Right lobe of liver (tissue), 6 donors: ENCODE results near the gene DPYSL3. TPM values are rescaled to one million over a fixed set of nuclear protein-coding genes. Genes with fewer than 3 reads are reported as not detected.

Experiments used
- ATAC-seq, 4 donors: fragments of 200-7000 bp; cut with Tn5 transposase; one replicate each; pipeline ENCODE4 v1.9.1; 2020; ENCODE audit warnings: mild to moderate bottlenecking in 4 of 4, moderate library complexity in 4 of 4
- DNase-seq, 3 donors: peaks; one replicate each; pipeline ENCODE4 v3.0.0-alpha.2; 2020
- H3K27ac ChIP-seq, 3 donors: fragments of 200-600 bp; one replicate each; pipeline ENCODE4 v1.8.0; 2022
- H3K27me3 ChIP-seq, 2 donors: fragments of 200-600 bp; one replicate each; pipeline ENCODE4 v1.8.0; 2022
- H3K36me3 ChIP-seq, 4 donors: fragments of 200-600 bp; sonication (generic) in 1 of 4; one replicate each; pipeline versions ENCODE4 v1.5.1 to v1.8.0; 2017 to 2022; ENCODE audit warnings: control low read depth in 1 of 4
- H3K4me1 ChIP-seq, 4 donors: fragments of 200-600 bp; sonication (generic) in 1 of 4; one replicate each; pipeline versions ENCODE4 v1.5.1 to v1.8.0; 2017 to 2022; ENCODE audit warnings: control low read depth in 1 of 4
- H3K4me3 ChIP-seq, 3 donors: fragments of 200-600 bp; one replicate each; pipeline ENCODE4 v1.8.0; 2022
- H3K9me3 ChIP-seq, 4 donors: fragments of 200-600 bp; sonication (generic) in 1 of 4; one replicate each; pipeline versions ENCODE4 v1.5.1 to v1.8.0; 2017 to 2022; ENCODE audit warnings: control low read depth in 1 of 4
- CTCF ChIP-seq, 4 donors: fragments of 200-600 bp in 3 of 4; fragments of 450-650 bp in 1 of 4; IDR thresholded peaks; one replicate each; pipeline versions ENCODE4 v1.5.1 to v1.8.0; 2016 to 2022; ENCODE audit warnings: antibody characterized with exemption in 4 of 4, mild to moderate bottlenecking in 2 of 4
- POLR2A ChIP-seq: fragments of 450-650 bp; IDR thresholded peaks from one replicate; pipeline ENCODE4 v1.6.1; 2017; ENCODE audit warnings: antibody characterized with exemption, mild to moderate bottlenecking
- WGBS: methylation state at CpG from one replicate; pipeline ENCODE4 v1.1.6; 2018; ENCODE audit warnings: low coverage, low lambda C conversion rate; ENCODE audit not compliant: insufficient coverage; ENCODE audit errors: missing lambda C conversion rate; 5-methylcytosine and 5-hydroxymethylcytosine counted together
- intact Hi-C, 2 donors: fragments of 100-400 bp; cut with DNase I; formaldehyde crosslinking; loops; one replicate each; pipeline versions ENCODE4 v1.11.2 to v1.14.1; 2022
- total RNA-seq, 6 experiments: library from RNA; depleted of rRNA in 2 of 6; stranded (reverse); fragments of >200 nt in 2 of 6; fragmentation: NEBNext Ultra II Directional in 3 of 6; extraction: Animal tissue kit (Norgen Biotek cat#: 25700) in 3 of 6; gene quantifications; one replicate each; pipeline versions ENCODE4 v1.1.0 to v1.2.4, GENCODE V29; 2016 to 2023
- donor health status: DM: no; HTN: yes; CAD: no.
- donor health status: DM: no; HTN: no; CAD: no.
- donor health status: DM: no; HTN: no; CAD: no.
- donor health status: DM: no; HTN: yes; CAD: no.
- donor health status: DM: no; HTN: yes; CAD: no.

DPYSL3 gene
- total RNA-seq, 6 experiments from 2014 or later, result 1.4 to 3.8 (median 2.3) TPM

- TF ChIP-seq CTCF (IDR thresholded peaks at IDR 0.05), result no peak
- no peaks in the 10 kb centered on the region for H3K36me3 ChIP-seq
- H3K9me3 ChIP-seq, result no peaks in the 10 kb centered on the region
- no peaks in the 10 kb centered on the region for H3K27me3 ChIP-seq
- no peak overlapping the region for H3K4me3 ChIP-seq
- no peak for ATAC-seq
- no peak overlapping the region for H3K27ac ChIP-seq
- DNase-seq, result no peak
- intact Hi-C loops, result no loop called here
- H3K4me1 ChIP-seq, result no peaks in the 10 kb centered on the region
- 58% methylated on average over 1 of the region's 1 CpG for WGBS
These were observed 82.1 kb downstream of the DPYSL3 start for GRCh38 chr5:147427521-147428401.

- WGBS, result 69% methylated on average over 3 of the region's 3 CpGs
- H3K4me3 ChIP-seq, result no peak overlapping the region
- intact Hi-C loops, result no loop called here
- no peak overlapping the region for H3K27ac ChIP-seq
- no peaks in the 10 kb centered on the region for H3K9me3 ChIP-seq
- H3K27me3 ChIP-seq, result no peaks in the 10 kb centered on the region
- ATAC-seq (no peak), DNase-seq (no peak)
- H3K36me3 ChIP-seq, result no peaks in the 10 kb centered on the region
- TF ChIP-seq CTCF (IDR thresholded peaks at IDR 0.05) (no peak), POLR2A (no peak)
- no peaks in the 10 kb centered on the region for H3K4me1 ChIP-seq
These were observed 83.1 kb downstream of the DPYSL3 start for GRCh38 chr5:147426640-147427327.

GRCh38 chr5:147418613-147419012, 91.3 kb downstream of the DPYSL3 start:
- DNase-seq, result no peak
- H3K4me3 ChIP-seq, result no peak overlapping the region
- ATAC-seq, result no peak

GRCh38 chr5:147417135-147417813, 92.6 kb downstream of the DPYSL3 start:
- intact Hi-C loops, result no loop called here
- no peak for ATAC-seq
- H3K4me1 ChIP-seq, result no peaks in the 10 kb centered on the region
- DNase-seq, result no peak
- H3K4me3 ChIP-seq, result no peak overlapping the region
- H3K27me3 ChIP-seq, result no peaks in the 10 kb centered on the region
- H3K36me3 ChIP-seq, result no peaks in the 10 kb centered on the region
- no peak for TF ChIP-seq POLR2A
- no peak for TF ChIP-seq CTCF (IDR thresholded peaks at IDR 0.05)
- H3K9me3 ChIP-seq, result no peaks in the 10 kb centered on the region
- H3K27ac ChIP-seq, result no peak overlapping the region
- 63% methylated on average over 5 of the region's 5 CpGs for WGBS

More at GRCh38 chr5:147418613-147419012, 91.3 kb downstream of the DPYSL3 start:
- intact Hi-C loops, result no loop called here
- Histone ChIP-seq H3K4me1 (no peaks in the 10 kb centered on the region), H3K36me3 (no peaks in the 10 kb centered on the region), H3K27ac (no peak overlapping the region), H3K27me3 (no peaks in the 10 kb centered on the region), H3K9me3 (no peaks in the 10 kb centered on the region)
- 54% methylated on average over 2 of the region's 2 CpGs for WGBS
- no peak for TF ChIP-seq CTCF (IDR thresholded peaks at IDR 0.05)
- TF ChIP-seq POLR2A, result no peak
